Lung (tissue), 12 donors: ENCODE data around the gene NEB. TPM values are rescaled to one million over a fixed set of nuclear protein-coding genes. Genes with fewer than 3 reads are reported as not detected.

Experiments used
- ATAC-seq: fragments of 200-7000 bp; cut with Tn5 transposase; one replicate; pipeline ENCODE4 v1.9.1; 2020; ENCODE audit warnings: moderate number of reproducible peaks; ENCODE audit not compliant: insufficient read depth, low FRiP score
- DNase-seq, 3 donors: peaks; one replicate each; pipeline ENCODE4 v3.0.0-alpha.2; 2013 to 2017
- H3K27ac ChIP-seq, 2 donors: one replicate each; pipeline ENCODE4 v1.5.1; 2013; ENCODE audit warnings: mild to moderate bottlenecking in 2 of 2, moderate library complexity in 2 of 2, control low read depth in 1 of 2, inconsistent platforms in 1 of 2, low read depth in 1 of 2, low read length in 1 of 2
- H3K27me3 ChIP-seq, 3 donors: one replicate each; pipeline ENCODE4 v1.5.1; 2013; ENCODE audit warnings: low read length in 2 of 3; ENCODE audit not compliant: control insufficient read depth in 3 of 3, insufficient read depth in 3 of 3
- H3K36me3 ChIP-seq, 4 donors: one replicate each; pipeline ENCODE4 v1.5.1; 2013; ENCODE audit warnings: low read length in 4 of 4, mild to moderate bottlenecking in 1 of 4, moderate library complexity in 1 of 4; ENCODE audit not compliant: control insufficient read depth in 4 of 4, insufficient read depth in 4 of 4
- H3K4me1 ChIP-seq, 5 donors: one replicate each; pipeline ENCODE4 v1.5.1; 2013; ENCODE audit warnings: low read length in 5 of 5, mild to moderate bottlenecking in 2 of 5, moderate library complexity in 1 of 5; ENCODE audit not compliant: control insufficient read depth in 5 of 5, insufficient read depth in 5 of 5
- H3K4me3 ChIP-seq: one replicate; pipeline ENCODE4 v1.5.1; 2013; ENCODE audit warnings: mild to moderate bottlenecking, control low read depth, moderate library complexity
- H3K9ac ChIP-seq, 2 donors: one replicate each; pipeline ENCODE4 v1.5.1; 2013; ENCODE audit warnings: low read length in 2 of 2, control low read depth in 1 of 2; ENCODE audit not compliant: insufficient read depth in 1 of 2
- H3K9me3 ChIP-seq, 4 donors: one replicate each; pipeline ENCODE4 v1.5.1; 2013; ENCODE audit warnings: low read length in 3 of 4, mild to moderate bottlenecking in 1 of 4, moderate library complexity in 1 of 4; ENCODE audit not compliant: control insufficient read depth in 4 of 4, insufficient read depth in 3 of 4
- WGBS, 2 donors: extraction: QIAGEN DNeasy Blood & Tissue Kit; methylation state at CpG; one replicate each; pipeline ENCODE4 v1.1.7; 2013; 5-methylcytosine and 5-hydroxymethylcytosine counted together
- polyA plus RNA-seq, 2 donors: library from polyadenylated mRNA; stranded (reverse); fragments of 200-250 nt; gene quantifications; one replicate each; pipeline ENCODE4 v1.2.1, GENCODE V29; 2013
- total RNA-seq, 2 donors: library from RNA; depleted of rRNA in 1 of 2; stranded (reverse); fragments of >200 nt in 1 of 2; gene quantifications; one replicate each; pipeline ENCODE4 v1.2.1, GENCODE V29; 2014 to 2021
- TF ChIP-seq, protein P1 (sequence below): IDR thresholded peaks from 2 replicates; pipeline ENCODE4 v1.5.1; 2012; ENCODE audit warnings: mild to moderate bottlenecking; ENCODE audit errors: control extremely low read depth, extremely low read depth
- donor health status: control.
- donor health status: control.
- donor health status: Bipolar disorder and iron deficiency.
- donor health status: healthy.
- donor health status: DM: yes; HTN: yes; CAD: no.

Gene NEB
- total and polyA plus RNA-seq, 4 donors: 0.52 to 2.1 (median 1.0) TPM

DNA sequence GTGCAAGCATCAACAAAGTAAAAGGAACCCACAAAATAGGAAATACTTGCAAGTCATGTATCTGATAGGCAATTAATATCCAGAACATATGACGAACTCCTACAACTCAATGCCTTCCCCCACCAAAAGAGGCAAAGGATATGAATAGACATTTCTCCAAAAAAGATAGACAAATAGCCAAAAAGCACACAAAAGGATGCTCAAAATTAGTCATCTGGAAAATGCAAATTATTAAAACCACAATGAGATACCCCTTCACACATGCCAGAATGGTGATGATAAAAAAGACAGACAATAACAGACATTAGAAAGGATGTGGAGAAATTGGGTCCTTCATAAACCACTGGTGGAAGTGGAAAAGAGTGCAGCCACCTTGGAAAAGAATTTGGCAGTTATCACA is 248.2 kb downstream of the NEB start:
- Histone ChIP-seq H3K27ac (no peak overlapping the region), H3K9ac (no peak overlapping the region), H3K27me3 (no peaks in the 10 kb centered on the region), H3K36me3 (peaks cover 0 to 18% (median 4%) of the 10 kb centered on the region in 4 donors), H3K4me1 (no peaks in the 10 kb centered on the region), H3K9me3 (no peaks in the 10 kb centered on the region), H3K4me3 (no peak overlapping the region)
- WGBS, 2 donors: 84 to 93% methylated on average over 1 of the region's 1 CpG
- TF ChIP-seq, protein P1, sequence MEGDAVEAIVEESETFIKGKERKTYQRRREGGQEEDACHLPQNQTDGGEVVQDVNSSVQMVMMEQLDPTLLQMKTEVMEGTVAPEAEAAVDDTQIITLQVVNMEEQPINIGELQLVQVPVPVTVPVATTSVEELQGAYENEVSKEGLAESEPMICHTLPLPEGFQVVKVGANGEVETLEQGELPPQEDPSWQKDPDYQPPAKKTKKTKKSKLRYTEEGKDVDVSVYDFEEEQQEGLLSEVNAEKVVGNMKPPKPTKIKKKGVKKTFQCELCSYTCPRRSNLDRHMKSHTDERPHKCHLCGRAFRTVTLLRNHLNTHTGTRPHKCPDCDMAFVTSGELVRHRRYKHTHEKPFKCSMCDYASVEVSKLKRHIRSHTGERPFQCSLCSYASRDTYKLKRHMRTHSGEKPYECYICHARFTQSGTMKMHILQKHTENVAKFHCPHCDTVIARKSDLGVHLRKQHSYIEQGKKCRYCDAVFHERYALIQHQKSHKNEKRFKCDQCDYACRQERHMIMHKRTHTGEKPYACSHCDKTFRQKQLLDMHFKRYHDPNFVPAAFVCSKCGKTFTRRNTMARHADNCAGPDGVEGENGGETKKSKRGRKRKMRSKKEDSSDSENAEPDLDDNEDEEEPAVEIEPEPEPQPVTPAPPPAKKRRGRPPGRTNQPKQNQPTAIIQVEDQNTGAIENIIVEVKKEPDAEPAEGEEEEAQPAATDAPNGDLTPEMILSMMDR: no peak
- DNase-seq: no peak
- no peak for ATAC-seq

GRCh38 chr2:151484100-151484499 is 250.2 kb downstream of the NEB start:
- H3K36me3 ChIP-seq: peaks cover 0 to 29% (median 5%) of the 10 kb centered on the region in 4 donors
- TF ChIP-seq, protein P1: no peak
- no peak overlapping the region for H3K4me3 ChIP-seq
- DNase-seq (no peak), ATAC-seq (no peak)
- H3K27ac ChIP-seq: no peak overlapping the region
- H3K9ac ChIP-seq: no peak overlapping the region
- no peaks in the 10 kb centered on the region for H3K4me1 ChIP-seq
- no peaks in the 10 kb centered on the region for H3K9me3 ChIP-seq
- H3K27me3 ChIP-seq: no peaks in the 10 kb centered on the region
- WGBS, 2 donors: 93 to 98% methylated on average over 4 of the region's 4 CpGs

- Histone ChIP-seq H3K4me1 (no peaks in the 10 kb centered on the region), H3K27me3 (no peaks in the 10 kb centered on the region), H3K4me3 (no peak overlapping the region), H3K9ac (no peak overlapping the region), H3K36me3 (peaks cover 0 to 30% (median 8%) of the 10 kb centered on the region in 4 donors), H3K9me3 (no peaks in the 10 kb centered on the region), H3K27ac (no peak overlapping the region)
- no peak for DNase-seq
- no peak for ATAC-seq
- TF ChIP-seq, protein P1: no peak
- 97% methylated on average over 6 of the region's 6 CpGs for WGBS, 2 donors
Observed at GRCh38 chr2:151483546-151483945, 250.7 kb downstream of the NEB start.

DNA sequence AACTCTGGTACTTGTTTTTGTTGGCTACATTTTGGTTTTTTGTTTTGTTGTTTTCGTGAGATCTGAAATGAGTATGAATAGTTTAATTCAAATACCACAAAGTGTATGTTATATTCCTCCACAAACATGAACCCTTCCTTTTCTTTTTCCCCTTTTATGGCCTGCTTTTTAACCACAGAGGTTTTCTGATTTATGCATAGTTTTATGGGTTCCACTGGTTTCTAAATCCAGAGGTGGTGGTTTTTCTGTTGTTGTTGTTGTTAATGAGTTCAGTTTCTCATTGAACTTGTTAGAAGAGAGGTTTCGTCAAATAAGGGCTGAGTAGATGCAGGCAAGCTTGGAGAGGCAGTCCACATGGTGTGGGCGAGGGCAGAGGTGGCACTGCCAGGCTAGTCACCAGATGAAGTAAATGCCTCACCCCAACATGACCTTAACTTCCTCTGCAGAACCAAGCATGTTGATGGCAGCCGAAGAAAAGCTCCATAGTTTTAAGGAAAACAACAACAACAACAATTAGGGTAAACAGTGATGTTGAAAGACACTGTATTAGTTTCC is 252.0 kb downstream of the NEB start:
- TF ChIP-seq, protein P1: no peak
- H3K9me3 ChIP-seq: no peaks in the 10 kb centered on the region
- H3K4me1 ChIP-seq: peaks cover 0 to 2% (median 0%) of the 10 kb centered on the region in 5 donors
- no peak overlapping the region for H3K27ac ChIP-seq
- 93 to 97% methylated on average over 4 of the region's 4 CpGs for WGBS, 2 donors
- H3K36me3 ChIP-seq: peaks cover 3 to 36% (median 10%) of the 10 kb centered on the region in 4 donors
- no peak overlapping the region for H3K9ac ChIP-seq
- DNase-seq: no peak
- H3K27me3 ChIP-seq: no peaks in the 10 kb centered on the region
- H3K4me3 ChIP-seq: no peak overlapping the region
- no peak for ATAC-seq
